Activated T-helper 1 cell treated with Interleukin-2 at 50 U/mL for 16 hours (primary cell): ENCODE data around the gene AHRR.
"Not testable (repeated sequence)": the region's sequence is repeated elsewhere in the genome, so short reads cannot be mapped to it uniquely, and the experiment has no call there.

Source experiments
- DNase-seq: peaks from one replicate; pipeline ENCODE4 v3.0.0-alpha.2; 2020; ENCODE audit warnings: low read depth

AHRR gene

DNA sequence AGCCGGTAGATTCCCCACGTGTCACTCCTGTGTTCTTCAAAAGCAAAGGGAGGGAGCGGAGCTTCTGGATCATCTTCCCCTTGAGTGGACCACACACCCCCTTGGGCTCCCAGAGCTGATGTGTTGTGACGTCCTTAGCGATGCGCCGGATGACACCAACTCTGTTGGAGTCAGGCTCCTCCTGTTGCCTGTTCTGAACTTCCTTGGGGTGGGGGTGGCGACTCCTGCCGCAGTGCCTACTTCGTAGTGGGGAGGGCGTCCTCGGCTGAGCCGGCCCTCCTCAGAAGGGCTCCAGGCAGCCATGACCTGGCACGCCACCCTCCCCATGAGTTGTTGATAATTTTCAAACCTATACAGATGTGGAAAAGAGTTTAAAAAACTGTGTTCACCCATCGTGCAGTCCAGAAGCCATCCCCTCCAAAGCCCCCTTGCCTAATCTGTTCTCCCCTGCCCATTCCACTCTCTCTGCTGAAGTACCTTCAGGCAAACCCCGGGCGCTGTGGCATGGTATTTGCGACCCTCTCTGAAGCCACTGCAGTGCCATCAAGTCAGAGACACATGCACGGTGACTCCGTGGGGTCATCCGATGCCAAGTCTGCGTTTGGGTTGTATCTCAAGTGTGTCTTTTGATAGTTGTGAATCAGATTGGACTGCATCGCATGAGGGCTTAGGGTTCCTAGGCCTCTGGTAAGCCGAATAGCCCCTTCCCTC, 138.2 kb downstream of the AHRR start:
- DNase-seq = no peak

- no peak for DNase-seq
These were observed 138.7 kb downstream of the AHRR start for GRCh38 chr5:460273-460625.

- no peak for DNase-seq
These were observed 140.6 kb downstream of the AHRR start for GRCh38 chr5:462051-462481.

DNA sequence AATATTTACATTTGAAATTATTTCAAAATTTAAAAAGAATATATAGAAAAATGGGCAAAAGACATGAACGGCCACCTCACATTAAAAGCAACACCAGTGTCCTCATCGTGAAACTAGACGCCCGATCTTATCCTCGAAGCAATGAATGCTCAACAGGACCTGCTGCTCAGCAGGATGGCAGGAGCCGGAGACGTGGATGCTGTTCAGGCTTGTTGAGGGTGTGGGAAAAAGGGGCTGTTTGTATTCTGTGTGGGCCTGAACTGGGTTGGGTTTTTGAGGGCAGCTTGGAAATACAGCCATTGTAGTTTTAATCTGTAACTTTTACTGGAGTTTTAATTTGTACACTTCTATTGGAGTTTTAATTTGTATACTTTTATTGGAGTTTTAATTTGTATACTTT, 141.8 kb downstream of the AHRR start:
- no peak for DNase-seq

GRCh38 chr5:463952-464351, 142.4 kb downstream of the AHRR start:
- peak; percentile 61 for DNase-seq

DNA sequence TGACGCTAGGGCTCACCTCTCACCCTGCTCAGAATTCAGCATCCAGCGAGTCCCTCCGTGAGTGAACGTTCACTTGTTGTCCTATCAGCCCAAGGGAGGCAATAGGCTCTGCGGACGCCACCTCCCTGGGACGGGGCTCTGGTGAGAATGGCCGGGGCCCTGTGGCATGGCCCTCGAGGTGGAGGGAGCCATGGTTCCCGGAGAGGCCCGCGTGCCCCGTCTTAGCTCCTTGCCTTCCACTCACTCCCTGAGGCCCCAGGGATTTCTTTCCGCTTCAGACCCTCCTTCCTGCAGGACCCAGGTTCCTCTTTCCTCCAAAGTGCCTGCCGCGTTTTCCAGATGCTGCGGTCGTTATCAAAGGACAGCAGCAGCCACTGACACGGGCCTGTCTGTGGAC, 142.9 kb downstream of the AHRR start:
- no peak for DNase-seq

GRCh38 chr5:464843-465590, 143.5 kb downstream of the AHRR start:
- DNase-seq = no peak

DNA sequence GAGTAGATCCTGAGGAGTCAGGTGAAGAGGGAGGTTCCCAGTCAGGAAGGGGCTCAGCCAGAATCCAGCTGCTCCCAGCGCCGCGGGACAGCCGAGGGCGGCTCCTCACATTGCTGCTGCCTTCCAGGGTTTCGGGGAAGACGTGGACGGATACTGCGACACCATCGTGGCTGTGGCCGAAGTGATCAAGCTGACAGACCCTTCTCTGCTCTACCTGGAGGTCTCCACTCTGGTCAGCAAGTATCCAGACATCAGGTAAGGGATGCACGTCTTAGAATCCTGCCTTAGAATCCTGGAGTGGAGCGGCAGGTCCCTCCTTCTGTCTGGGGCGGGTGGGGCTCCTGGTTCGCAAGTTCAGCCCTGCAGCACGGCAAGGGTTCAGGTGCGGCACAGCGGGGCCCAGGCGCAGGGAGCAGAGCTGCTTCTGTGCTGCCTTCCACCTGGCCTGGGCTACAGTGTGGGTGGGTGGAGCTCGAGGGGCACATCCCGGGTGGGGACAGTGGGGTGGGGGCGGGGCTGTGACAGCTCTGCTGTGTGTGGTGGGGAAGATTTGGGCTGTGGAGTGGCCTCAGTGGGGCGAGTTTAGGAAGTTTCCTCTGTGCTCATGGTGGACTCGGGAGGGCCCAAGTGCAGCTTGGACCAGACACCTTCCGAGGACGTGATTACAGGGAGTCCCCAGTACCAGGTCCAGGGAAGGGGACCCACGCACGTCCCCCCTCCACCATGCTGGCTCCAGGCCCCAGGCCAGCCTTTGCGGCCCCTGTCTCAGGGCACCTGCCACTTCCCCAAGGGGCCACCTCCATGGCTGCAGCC, 144.3 kb downstream of the AHRR start:
- no peak for DNase-seq

- no peak for DNase-seq
These were observed 145.3 kb downstream of the AHRR start for GRCh38 chr5:466661-467310.

DNA sequence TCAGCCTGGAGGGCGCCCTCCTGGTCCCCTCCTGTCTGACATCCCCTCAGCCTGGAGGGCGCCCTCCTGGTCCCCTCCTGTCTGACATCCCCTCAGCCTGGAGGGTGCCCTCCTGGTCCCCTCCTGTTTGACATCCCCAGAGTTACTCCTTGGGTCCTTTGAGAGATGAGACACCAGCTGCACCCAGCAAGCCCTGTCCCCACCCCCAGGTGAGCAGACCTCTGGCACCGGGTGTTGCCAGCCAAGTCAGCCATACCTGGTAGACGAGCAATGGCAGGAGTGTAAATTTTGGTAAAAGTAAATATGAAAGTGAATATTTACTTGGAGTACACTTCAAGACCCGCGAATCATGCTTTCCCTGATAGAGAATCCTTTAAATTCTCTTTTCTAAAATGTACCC, 146.9 kb downstream of the AHRR start:
- no peak for DNase-seq

GRCh38 chr5:469752-470483, 148.4 kb downstream of the AHRR start:
- DNase-seq = no peak

- DNase-seq = no peak
These were observed 149.6 kb downstream of the AHRR start for GRCh38 chr5:470961-471749.

DNA sequence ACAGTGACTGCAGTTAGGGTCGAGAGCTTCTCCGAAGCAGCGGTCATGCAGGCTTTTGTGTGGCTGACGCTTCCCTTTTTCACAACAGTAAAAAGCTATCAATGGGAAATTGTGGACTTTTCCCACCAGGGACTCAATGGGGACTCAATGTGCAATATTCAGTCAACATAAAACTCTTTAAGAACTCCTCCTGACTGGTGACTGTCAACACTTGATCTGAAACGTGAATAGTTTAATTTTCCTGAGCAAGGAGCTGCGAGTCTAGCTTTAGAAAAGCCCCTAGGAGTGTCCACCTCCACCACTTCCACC, 150.2 kb downstream of the AHRR start:
- no peak for DNase-seq

- DNase-seq = no peak
These were observed 150.7 kb downstream of the AHRR start for GRCh38 chr5:472076-472655.

DNA sequence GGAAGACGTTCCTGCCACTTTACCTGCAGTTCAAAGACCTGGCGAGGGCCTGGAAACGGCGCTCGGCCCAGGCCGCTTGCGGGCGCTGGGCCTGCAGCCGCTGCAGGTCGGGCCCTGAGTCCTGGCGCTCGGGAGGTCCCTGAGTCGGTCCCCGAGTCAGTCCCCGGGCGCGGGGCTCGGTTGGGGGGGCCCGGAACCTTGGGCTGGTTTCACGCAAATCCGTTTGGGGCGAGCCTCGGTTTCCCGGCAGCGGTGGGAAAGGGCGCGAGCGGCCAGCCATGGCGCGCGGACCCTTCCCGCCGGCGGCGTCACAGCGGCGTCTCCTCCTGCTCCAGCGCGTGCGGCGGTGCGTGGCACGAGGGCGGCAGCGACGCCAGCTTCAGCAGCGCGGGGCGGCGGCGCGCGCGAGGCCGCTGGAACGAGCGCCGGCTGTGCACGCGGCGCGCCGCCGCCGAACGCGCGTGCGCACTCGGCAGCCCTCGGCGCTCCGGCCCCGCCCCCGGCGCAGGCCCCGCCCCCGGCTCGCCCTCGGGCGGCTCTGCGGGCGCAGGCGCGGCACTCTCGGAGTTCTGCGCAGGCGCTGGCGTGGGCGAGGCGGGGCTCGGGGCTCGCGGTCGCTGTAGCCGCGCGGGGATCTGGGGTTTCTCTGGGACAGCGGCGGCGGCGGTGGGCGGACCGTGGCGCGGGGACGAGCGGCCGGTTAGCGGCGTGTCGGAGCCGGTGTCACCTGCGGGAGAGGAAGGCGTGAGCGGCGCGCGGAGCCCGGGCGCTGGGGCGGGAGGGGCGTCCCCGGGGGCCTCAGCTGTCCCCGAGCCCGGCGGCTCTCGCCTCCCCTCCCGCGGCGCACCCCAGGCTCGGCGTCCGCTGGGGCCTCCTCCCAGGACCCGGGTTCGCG, 151.4 kb downstream of the AHRR start:
- peak; percentile 87 for DNase-seq

DNA sequence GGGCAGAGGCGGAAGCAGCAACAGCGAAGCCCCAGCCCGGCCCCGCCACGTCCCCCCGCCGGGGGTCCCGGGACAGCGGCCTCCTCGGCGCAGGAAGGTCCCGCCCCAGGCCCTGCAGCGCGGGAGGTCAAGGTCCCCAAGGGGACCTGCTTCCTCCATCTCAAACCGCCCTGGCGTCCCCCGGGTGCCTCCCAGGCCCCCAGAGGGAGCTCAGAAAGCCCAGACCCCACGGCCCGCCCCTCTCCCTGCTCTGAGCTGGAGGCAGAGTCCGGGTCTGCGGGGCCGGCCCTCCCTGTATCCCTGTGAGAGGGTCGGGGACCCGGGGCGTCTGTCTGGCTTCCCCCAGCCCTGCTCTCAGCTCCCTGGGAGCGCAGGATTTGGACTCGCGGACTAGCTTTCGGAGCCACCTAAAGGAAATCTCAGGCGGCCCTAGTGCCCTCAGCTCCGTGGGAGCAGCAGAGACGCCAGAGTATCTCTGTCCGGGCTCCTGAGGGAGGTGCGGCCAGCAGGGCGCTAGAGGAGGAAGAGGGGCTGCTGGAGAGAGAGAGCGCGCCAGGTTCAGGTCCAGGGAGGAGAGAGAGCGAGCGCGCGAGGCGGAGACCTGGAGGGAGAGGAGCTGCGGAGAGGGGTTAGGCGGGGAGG, 152.2 kb downstream of the AHRR start:
- DNase-seq = no peak

DNA sequence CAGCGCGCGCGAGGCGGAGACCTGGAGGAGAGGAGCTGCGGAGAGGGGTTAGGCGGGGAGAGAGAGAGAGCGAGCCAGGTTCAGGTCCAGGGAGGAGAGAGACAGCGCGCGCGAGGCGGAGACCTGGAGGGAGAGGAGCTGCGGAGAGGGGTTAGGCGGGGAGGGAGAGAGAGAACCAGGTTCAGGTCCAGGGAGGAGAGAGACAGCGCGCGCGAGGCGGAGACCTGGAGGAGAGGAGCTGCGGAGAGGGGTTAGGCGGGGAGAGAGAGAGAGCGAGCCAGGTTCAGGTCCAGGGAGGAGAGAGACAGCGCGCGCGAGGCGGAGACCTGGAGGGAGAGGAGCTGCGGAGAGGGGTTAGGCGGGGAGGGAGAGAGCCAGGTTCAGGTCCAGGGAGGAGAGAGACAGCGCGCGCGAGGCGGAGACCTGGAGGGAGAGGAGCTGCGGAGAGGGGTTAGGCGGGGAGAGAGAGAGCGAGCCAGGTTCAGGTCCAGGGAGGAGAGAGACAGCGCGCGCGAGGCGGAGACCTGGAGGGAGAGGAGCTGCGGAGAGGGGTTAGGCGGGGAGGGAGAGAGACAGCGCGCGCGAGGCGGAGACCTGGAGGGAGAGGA, 152.8 kb downstream of the AHRR start:
- DNase-seq = not testable (repeated sequence)

- no peak for DNase-seq
These were observed 153.5 kb downstream of the AHRR start for GRCh38 chr5:474840-475661.
